IPS-NIHi7 (cell line): ENCODE results near the gene POLDIP2.

Experiments used
- DNase-seq: peaks from one replicate; pipeline ENCODE4 v3.0.0; 2012; ENCODE audit warnings: mixed read lengths; ENCODE audit errors: extremely low spot score

POLDIP2 gene, protein sequence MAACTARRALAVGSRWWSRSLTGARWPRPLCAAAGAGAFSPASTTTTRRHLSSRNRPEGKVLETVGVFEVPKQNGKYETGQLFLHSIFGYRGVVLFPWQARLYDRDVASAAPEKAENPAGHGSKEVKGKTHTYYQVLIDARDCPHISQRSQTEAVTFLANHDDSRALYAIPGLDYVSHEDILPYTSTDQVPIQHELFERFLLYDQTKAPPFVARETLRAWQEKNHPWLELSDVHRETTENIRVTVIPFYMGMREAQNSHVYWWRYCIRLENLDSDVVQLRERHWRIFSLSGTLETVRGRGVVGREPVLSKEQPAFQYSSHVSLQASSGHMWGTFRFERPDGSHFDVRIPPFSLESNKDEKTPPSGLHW

DNA sequence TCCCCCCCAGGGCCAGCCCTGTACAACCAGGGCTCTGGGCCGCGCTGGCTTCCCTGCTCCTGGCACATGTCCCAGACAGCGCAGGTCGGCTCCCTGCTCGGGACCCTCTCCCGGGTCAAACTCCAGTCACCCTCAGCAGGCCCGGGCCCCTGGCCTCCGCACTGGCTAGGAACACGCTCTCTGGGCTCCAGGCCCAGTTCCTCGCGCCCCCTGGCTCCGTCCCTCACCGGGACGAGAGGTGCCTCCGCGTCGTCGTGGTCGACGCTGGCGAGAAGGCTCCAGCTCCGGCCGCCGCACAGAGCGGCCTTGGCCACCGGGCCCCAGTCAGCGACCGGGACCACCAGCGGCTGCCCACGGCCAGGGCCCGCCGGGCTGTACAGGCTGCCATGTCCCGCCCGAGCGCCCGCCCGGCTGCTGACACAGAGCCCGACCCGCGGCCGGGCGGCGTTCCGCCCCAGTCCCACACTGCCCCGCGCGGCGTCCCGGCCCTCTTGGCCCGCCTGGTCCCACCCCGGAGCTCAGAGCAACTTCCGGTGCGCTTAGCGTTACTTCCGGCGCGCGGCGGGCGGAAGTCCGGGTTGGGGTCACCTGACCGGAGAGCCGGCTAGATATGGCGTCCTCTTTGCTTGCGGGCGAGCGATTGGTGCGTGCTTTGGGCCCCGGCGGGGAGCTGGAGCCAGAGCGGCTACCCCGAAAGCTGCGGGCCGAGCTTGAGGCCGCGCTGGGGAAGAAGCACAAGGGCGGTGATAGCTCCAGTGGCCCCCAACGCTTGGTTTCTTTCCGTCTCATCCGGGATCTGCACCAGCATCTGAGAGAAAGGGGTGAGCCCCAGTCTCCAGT is at the start of gene POLDIP2:
TSS of gene POLDIP2 (minus strand) at position 467 of the 840 bp plus-strand sequence. CDS start at position 388, 79 bp downstream.
- peak; percentile 96 for DNase-seq

DNA sequence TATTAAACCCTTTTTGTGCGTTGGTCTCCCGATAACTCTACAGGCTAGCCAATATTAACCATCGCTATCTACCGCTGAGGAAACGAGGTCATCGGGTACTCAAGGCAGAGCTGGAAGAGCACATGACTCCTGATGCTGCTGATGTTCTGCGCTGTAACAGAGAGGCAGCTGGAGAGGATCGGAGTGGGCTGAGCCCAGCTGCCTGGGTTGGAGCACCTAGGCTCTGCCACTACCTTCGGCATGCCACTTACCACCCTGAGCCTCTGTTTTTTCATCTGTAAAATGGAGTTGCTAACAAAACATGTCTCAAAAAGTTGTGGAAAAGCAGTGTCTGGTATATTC is 49.1 kb upstream of the POLDIP2 start:
- no peak for DNase-seq

DNA sequence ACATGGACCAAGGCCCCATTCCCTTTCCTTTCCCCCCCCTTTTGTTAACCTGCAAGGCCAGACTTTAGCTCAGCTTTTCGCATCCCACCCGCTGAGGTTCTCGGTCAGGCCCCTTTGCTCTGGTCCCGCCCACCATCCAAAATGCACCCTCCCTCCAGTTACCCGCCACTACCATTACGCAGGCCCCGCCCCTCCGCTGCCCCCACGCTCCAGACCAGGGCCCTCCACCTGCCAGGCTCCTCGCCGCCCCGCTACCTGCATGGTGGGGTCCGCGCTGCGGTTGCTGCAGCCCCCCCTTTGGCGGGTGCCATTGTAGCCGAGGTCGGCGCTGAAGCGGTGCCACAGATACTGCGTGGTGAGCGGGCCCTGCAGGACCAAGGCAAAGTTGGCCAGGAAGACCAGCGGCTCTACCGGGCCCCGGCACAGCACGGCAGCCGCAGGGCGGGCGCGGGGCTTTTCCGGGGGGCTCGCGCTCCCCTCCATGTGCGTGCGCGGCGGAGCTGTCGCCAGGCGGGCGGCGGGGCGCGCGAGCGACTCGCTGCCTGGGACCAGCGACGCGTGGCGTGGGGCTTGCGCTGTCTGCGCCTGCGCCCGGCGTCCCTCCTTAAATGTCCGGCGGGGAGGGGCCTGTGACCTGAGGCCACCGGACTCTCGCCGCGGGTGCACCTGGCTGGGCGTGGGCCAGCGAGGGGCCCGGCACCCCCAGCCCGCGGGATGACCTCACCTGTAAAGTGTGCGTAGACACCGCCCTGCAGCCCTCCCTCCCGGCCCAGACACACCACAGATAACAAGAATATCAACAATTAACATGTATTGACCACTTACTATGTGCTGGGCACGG is 48.5 kb upstream of the POLDIP2 start, which contains the start of gene SLC46A1:
TSS of gene SLC46A1 (minus strand) at position 581 of the 841 bp plus-strand sequence. CDS start at position 483, 98 bp downstream.
- DNase-seq, result peak; percentile 79

DNA sequence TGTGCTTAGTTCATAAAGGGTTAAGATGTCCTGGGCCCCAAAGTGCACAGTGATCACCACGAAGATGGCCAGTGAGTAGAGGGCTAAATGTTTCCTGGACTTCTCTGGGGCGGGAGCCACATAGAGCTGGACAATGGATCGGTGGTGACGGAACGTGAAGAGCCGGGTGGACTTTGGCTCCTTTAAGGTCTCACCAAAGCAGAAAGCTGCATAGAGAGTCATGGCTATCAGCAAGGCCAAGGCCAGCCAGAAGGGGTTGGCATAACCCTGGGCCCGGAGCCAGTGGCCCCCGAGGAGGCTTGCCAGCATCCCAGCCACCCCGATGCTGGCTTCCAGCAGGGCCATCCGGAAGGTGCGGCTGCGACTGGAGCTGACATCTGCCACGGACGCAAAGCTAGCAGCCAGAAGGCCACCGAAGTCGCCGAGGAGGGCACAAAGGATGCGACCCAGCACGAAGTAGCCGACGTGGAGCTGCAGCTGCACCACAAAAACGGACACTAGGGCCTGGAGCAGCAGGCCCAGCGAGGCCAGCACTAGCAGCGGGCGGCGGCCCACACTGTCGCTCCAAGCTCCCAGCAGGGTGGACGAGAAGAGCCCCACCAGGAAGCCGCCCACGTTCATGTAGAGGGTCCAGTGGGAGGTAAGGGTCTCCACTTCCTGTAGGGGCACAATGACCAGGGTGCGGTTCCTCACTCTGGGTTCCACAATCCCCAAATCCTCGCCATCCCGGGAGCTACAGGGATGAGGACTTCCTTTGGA is 47.7 kb upstream of the POLDIP2 start:
- no peak for DNase-seq

DNA sequence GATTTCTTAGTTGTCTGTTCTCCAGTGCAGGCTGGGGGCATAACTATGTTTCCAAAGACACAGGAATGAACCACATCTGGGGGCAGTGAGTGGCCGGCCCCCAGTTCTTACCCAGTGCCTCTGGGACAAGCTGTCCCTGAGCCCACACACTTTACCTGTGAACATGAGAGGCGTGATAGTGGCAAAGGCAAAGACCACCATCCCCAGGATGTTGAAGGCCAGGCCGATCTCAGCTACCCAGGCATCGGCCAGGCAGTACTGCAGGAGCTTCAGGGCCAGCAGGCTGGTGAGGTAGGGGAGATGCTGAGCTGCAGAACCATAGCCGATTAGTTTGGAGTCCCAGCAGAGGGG is 47.1 kb upstream of the POLDIP2 start:
- DNase-seq, result no peak

DNA sequence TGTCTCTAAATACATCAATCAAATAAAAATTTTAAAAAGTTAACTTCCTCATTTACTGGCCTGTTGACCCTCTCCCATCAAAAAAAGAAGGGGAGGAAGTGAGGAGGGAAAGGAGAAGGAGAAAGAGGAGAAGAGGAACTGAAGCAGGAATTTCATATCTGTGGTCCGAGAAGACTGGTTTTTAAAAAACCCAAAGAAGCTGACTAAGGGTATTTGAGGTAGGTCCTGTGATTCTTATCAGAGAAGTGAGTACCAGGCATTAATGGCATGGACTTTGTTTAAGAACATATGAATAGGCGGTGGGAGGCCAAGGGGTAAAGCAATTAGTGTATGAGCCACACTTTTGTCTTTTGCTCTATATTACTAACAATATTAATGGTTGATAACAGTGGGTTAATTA is 46.7 kb upstream of the POLDIP2 start:
- no peak for DNase-seq

DNA sequence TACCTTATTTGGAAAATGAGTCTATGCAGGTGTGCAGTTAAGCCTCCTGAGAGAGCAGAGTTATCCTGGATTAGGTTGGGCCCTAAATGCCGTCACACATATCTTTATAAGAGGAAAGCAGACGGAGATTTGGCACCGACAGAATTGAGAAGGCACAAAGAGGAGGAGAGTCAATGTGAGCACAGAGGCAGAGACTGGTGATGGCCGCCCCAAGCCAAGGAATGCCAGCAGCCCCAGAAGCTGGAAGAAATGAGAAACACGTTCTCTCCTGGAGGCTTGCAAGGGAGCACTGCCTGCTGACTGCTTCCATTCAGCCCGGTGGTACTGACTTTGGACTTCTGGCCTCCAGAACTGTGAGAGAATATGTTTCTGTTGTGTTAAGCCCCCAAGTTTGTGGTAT is 45.5 kb upstream of the POLDIP2 start:
- no peak for DNase-seq

DNA sequence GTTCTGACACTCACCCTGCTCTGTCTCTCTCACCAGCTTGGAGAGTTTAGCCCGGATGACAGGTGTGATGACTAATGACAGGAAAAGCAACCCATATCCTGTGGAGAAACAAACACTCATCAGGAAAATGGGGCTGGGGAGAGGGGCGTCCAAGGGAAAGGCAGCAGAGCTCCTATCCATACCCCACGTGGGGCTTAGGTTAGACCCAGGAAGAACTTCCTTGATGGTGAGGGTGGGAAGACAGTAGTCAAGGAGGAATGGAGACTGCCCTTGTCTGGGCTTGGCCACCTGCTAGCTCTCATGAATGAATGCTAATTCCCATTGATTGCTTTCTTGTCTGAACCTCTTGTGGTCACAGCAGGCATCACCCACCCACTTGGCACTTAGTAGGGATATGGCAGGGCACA is 44.9 kb upstream of the POLDIP2 start:
- DNase-seq, result peak; percentile 47

DNA sequence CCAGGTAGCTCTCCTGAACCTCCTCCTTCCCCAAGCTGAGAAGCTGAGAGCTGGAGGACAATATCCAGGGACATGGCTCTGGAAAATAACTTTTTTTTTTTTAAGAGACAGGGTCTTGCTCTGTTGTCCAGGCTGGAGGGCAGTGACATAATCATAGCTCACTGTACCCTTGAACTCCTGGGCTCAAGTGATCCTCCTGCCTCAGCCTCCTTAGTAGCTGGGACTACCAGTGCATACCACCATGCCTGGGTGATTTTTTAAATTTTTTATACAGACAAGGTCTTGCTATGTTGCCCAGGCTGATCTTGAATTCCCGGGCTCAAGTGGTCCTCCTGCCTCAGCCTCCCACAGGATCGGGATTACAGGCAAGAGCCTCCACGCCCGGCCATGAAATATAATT is 42.5 kb upstream of the POLDIP2 start:
- no peak for DNase-seq

DNA sequence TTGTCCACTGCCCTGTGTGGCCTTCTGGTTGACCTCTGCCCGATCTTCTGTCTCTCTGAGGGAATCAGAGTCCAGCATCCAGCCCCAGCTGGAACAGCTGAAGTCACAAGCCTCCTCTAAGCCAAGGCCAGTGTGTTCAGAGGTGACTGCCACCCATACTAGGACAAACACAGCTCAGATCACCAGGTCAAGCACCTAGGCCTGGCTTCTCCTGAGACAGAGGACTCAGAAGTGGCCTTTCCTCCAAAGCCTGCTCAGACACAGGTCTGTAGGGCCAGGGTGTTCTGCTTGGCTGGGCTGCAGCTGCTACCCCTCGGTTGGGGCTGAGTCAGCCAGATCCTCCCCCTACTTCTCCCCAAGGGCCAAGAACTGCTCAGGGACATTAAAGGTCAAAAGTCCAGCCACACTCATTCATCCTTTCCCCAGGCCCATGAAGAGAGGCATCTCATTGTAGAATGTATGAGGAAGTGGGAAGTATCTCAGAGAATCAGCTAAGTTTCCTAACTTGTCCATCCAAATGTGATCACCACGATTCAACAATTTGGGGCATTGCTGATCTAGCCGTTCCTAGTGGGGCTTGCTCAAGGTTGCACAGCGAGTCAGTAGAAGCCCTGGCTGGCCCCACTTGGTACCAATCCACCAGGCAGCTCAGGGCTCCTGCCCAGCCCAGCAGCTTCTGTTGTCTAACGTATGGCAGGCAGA is 41.1 kb upstream of the POLDIP2 start:
- no peak for DNase-seq

DNA sequence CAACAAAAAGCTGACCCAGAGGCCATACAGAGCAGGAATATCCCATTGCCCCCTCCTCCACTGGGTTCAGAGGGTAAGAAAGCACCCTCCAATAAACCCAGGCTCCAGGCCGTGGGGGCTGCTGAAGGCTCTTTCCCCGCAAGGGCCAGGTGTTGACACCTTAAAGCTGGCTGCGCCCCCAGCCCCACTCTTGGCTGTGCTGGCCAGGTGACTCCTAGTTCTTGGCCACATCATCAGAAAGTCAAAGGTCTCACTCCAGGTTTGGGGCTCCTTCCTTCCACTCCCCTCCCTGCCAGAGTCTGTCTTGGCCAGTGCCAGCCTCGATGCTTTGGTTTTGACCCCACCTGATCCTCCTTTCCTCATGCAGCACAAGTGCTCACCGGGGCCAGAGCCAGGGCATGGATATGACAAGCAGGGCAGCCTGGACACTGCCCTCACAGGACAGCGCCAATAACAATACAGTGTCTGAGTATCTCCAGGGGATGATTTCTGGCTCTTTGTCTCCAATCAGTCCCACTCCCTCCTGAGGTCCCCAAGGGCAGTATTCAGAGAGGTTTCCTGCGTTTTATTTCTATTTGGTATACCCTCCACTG is 40.5 kb upstream of the POLDIP2 start:
- no peak for DNase-seq

DNA sequence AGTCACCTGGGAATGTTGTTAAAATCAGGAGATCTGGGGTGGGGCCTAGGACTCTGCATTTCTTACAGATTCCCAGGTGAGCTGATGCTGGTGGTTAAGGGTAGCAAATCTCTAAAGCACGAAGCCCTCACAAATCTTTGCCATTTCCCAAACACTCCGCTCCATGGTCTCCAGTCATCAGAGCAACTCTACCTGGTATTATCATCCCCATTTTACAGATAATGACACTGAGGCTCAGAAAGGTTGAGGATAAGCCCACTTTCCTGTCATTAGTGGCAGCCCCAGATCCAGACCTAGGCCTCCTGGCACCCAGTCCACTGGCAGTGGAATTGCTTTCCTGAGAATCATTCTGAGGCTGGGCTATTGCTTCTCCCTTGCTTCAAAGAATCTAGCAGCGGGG is 39.9 kb upstream of the POLDIP2 start:
- no peak for DNase-seq

DNA sequence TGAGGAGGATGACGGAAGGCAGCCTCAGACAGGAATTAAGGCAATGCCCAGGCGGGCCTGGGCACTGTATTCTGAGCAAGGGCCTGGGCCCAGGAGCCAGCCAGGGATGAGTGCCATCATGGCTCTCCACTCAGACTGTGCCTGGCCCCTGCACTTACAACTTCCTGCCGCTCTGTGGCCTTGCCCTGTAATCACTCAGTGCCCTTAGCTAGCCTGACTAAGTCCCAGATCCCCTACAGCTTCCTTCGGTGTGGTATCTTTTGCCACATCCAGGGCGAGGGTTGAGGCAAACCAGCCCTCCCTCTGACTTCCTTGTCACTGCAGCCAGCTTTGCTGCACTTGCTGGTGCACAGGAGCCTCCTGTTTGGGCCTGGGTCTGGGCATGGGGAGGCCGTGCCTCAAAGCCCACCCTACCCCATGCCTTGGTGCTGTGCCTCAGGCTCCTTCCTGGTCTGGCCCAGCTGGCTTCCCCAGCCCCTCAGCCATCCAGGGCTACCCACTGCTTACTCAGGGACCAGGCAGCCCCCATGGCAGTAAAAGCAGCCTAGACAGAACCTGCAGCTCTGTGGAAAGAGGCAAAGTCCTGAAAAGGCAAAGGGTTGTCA is 39.4 kb upstream of the POLDIP2 start:
- no peak for DNase-seq

DNA sequence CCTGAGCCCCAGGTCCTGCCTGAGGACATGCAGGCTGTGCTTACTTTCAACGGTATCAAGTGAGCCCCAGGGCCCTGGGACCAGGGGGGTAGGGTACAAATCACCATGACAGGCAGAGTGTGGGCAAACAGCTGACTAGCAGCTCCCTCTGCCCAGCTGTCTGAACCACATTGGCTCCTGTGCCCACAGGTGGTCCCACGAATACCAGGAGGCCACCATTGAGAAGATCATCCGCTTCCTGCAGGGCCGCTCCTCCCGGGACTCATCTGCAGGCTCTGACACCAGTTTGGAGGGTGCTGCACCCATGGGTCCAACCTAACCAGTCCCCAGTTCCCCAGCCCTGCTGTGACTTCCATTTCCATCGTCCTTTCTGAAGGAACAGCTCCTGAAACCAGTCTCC is 38.6 kb upstream of the POLDIP2 start:
- no peak for DNase-seq

DNA sequence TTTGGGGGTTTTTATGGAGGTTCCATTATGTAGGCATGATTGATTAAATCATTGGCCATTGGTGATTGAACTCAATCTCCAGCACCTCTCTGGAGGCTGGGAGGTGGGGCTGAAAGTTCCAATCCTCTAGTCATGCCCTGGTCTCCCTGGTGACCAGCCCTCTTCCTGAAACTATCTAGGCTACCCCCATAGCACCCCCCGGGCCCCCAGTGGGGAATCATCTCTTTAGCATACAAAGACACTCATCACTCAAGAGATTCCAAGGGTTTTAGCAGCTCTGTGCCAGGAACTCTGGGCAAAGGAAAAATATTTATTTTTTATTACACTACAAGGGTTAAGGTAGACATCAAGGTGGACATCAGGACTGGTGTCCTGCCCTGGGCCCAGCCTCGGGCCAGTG is 38.1 kb upstream of the POLDIP2 start:
- no peak for DNase-seq

DNA sequence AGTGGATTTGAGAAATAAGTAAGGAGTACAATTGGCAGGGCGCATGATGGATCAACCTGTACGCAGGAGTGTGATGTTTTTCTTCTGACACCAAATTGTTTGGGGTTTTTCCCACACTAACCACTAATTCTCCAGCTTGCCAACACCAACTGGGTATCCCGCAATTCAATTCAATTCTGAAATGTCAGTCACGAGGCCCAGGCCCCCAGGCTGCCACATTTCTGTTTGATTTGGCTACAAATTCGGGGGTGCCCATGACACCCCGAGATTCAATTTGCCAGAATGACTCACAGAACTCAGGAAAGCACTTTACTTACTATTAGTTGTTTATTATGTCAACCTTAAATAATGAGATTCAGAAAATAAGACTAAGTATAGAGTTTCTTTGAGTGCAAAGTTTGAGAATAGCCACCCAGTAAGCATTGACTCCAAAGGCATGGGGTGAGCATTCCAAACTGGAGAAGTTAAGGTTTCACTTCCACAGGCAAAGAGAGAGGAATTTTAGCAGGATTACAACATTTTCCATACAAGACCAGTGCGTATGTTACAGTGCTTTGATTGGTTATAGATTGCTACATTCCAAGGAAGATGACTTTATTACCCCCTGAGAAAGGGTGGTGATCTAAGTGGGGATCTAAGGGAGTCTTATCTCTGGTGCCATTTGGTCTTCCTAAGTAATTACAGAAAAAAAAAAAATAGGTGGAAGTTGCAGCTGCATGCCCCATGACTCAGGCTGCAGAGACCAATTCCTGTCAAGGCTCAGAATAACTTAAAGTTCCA is 37.2 kb upstream of the POLDIP2 start:
- no peak for DNase-seq

DNA sequence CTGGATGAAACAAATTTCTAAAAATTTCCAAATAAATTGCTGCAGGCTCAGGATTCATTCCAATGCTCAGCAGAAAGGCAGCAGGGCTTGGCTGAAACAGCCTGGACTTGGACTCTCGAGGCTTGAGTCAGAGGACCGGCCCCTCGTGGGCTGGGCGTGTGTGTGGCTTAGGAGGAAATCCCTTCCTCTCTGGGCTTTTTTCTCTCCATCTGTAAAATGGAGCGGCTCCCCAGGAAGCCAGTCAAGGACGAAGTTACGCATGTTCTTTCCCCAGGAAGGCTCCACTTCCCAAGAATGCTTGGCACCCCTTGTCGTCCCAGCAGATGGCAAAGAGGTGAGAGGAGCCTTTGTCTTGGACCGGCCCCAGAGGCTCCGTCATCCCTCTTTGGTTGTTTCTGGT is 35.2 kb upstream of the POLDIP2 start:
- no peak for DNase-seq

DNA sequence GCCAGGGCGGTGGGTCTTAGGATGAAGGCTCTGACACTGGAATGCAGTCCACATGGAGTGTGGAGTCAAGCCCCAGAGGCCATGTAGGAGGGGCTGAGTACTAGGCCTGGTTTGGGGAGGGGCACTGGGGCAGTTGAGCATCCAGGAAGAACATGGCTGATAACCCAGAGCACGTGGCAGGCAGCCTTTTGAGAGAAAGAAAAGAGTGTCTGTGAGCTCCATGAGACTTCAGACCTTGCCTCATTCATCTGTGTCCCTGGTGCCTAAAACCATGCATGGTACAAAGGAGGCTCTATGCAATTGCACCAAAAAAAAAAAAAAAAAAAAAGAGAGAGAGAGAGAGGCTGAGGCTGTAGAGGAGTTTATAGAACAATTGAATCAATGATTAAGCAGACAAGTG is 34.1 kb upstream of the POLDIP2 start:
- DNase-seq, result no peak

DNA sequence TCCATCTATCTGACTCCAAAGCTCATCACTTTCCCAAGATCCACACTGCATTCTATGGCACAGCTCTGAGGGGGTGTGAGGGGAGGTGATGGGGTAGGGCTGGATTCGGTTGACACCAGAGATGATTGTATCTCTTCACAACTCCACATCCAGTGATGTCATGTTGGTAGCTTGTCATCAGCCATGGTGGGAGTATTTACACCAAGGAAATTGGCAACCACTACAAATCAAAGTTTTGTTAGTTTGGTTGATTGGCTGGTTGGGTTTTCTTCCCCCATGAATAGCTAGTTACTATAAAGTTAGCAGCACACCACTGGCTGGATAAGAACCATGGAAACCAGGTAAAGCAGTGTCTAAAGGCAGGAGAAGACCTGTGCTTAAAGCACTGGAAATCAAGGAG is 33.7 kb upstream of the POLDIP2 start:
- no peak for DNase-seq
